SIG-M5 treated with dmso at 0.1 percent for 504 hours (cell line): ENCODE data around the gene CLSTN2.

Source experiments
- DNase-seq: peaks from one replicate; lab custom pipeline; 2025; ENCODE audit not compliant: unreplicated experiment; lab: John Stamatoyannopoulos, UW

Gene CLSTN2

DNA sequence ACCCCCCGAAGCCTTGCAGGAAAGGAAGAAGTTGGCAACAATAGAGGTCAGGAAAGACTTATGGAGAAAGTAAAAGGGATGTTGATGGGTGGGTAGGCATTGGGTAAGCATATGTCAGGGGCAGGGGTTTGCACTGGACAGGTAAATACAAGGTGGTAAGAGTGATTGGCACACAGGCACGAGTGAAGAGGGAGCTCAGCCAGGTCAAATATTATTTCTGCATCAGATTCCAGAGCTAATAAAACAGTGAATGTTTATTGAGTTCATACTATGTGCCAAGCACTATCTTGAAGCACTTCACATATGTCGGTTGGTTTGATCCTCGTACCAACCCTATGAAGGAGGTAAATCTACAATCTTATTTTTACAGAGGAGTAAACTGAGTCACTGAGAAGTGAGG is 6.6 kb downstream of the CLSTN2 start:
- no peak for DNase-seq

GRCh38 chr3:139944256-139944910 is 9.4 kb downstream of the CLSTN2 start:
- no peak for DNase-seq

DNA sequence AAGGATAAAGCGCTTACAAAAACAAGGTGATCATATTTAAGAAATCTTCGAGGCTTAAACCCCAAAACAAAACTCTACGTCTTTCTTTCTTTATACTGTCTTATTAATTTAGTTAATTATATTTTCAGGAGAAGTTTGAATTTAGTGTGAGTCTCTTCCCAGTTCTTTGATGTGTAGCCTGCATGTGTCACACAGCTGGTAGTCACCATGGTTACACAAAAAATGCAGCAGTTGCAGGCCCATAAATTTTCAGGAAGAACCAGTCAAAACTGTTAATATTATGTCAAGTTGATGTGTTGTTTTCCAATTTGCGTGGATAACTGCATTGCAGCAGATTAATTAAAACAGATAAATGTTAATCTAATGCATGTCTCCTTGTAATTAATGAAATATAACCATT is 10.4 kb downstream of the CLSTN2 start:
- DNase-seq: no peak

DNA sequence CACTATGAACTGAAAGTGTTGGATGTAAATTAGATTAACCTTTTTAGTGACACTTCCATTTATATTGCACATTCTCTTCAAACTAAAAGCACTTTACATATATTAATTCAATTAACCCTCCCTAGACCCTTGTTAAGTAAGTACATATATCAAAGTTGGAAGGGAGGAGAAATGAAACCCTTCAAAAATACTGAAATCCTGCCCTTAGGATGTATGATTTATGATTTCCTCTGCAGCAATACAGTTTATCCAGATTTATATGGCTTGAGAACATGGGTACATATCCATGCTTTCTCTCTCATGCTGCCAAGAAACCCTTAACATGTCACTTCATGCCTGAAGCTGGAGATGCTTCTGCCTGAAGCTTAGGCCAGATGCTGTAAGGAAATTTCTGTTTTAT is 11.0 kb downstream of the CLSTN2 start:
- DNase-seq: no peak

DNA sequence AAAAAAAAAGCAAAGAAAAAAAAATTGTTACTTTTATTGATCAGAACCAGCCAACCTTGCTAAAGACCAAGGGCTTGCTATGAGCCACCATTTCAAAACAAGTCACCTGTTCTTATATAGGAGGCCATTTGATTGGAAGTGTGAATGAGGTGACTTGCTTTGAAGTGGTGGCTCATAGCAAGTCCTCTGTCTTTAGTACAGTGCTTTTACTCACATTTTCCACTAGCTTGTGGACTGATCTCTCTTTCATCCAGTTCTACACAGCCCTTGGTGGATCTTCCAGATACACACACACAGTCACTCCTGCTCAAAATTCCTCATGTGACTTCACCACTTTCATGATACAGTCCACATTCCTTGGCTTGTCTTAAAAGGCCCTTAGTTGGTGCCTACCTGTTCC is 13.5 kb downstream of the CLSTN2 start:
- DNase-seq: no peak

GRCh38 chr3:139948898-139949297 is 13.9 kb downstream of the CLSTN2 start:
- DNase-seq: no peak

GRCh38 chr3:139953131-139953910 is 18.3 kb downstream of the CLSTN2 start:
- DNase-seq: no peak

GRCh38 chr3:139954146-139954860 is 19.3 kb downstream of the CLSTN2 start:
- DNase-seq: no peak

DNA sequence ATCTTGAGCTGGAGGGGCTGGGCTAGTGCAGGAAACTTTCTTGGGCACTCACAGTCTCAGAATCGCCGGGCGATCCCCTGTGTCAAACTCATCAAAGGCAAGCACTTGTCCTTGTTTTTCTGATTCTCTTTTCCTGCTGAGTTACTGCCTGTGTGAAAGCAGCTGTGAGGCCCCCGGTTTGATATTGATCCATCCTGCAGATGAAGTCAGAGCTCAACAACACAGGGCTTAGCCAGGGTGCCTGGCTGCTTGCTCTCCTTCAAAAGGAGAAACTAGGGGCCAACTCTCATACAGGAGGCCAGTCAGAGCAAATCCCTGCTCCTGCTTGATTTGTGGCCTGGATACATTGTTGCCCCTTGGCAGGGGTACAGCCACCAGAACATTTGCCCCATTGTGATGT is 22.9 kb downstream of the CLSTN2 start:
- no peak for DNase-seq

GRCh38 chr3:139969386-139969785 is 34.4 kb downstream of the CLSTN2 start:
- DNase-seq: no peak

- DNase-seq: no peak
Measured at GRCh38 chr3:139970526-139970925, 35.5 kb downstream of the CLSTN2 start.

DNA sequence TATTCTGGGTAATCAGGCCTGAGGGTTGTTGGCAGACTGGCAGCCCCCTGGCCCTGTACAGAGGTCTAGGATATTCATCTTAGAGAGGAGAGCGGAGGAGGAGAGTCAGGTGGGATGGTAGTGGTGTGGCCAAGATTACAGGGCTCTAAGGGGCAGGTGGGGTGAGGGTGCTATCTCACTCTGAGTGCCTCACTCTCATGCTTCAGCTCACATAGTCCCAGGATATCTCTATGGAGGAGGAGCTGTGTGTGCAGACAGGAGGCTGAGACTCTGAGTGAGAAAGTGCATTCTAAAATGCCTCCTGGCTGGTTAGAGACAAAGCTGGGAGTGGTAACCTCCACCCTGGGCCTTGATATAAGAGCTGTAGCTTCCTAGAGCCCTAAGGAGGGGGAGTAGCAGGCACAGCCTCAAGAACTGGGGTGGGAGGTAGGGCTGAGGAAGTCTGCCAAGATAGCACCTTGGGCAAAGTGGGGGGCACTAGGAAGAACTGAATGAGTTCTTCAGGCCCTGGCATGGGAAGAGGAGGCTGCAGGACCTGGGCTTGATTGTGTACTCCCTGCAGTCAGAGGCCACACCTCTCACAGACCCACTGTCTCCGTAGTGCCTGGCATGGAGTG is 39.9 kb downstream of the CLSTN2 start:
- no peak for DNase-seq

GRCh38 chr3:139975594-139976365 is 40.8 kb downstream of the CLSTN2 start:
- DNase-seq: no peak

DNA sequence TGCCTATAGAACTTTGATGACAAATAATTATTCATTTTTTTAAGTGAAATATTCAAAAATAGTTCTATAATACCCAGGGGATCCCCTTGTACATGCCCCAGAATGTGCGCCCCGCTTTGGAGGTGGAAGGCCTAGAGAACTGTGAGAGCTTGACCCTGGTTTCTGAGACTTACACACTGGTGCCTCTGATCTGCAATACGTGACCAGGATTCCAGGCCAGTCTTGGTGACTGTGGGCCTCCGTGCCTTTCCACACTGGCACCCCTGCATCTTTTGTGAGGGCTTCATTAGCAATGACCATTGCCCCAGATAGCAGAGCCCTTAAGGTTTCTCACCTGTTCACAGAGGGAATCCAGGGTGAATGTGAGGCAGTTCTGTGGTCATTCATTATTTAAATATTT is 44.0 kb downstream of the CLSTN2 start:
- DNase-seq: no peak

- DNase-seq: no peak
Measured at GRCh38 chr3:139979991-139980390, 45.0 kb downstream of the CLSTN2 start.

DNA sequence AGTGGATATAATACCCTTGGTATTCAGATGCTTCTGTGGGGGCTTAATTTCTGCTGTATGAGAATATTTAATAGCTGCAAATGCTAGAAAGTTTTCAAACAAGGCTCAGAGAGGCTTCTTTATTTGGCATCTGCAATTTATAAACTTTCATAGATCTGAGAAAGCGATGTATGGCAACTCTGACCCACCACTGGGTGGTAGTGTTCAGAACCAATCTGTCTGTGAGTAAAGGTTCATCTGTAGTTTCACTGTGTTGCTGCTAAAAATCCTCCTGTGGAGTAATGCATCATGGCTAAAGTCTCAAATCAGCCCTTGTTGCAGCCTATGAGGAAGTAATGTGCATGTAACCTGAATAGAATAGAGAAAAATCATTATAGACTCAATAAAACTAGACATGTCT is 47.4 kb downstream of the CLSTN2 start:
- DNase-seq: peak; percentile 4

GRCh38 chr3:139985576-139985975 is 50.6 kb downstream of the CLSTN2 start:
- DNase-seq: no peak

DNA sequence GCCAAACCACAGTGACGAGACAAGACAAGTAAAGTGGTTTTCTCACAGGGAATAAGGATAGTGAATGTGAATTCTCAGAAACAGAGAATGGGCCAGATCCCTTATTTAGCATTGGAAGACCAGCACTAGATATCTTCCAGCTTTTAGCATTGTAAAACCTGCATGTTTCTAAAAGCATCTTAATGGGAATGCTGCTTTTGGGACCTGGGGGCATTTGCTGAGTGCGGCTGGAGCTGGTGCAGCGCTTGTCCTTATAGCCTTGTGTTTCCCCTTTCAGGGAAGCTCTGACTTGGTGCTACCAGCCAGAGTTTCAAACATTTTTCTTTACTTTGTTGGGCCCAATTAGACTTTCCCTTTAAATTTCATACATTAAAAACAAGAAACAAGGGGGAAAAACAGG is 52.9 kb downstream of the CLSTN2 start:
- DNase-seq: no peak

- DNase-seq: no peak
Measured at GRCh38 chr3:139988472-139989156, 53.6 kb downstream of the CLSTN2 start.

GRCh38 chr3:139994891-139995290 is 59.9 kb downstream of the CLSTN2 start:
- no peak for DNase-seq
